H9 (cell line): Measurements from ENCODE around the gene MCCC1. TPM values are rescaled to one million over a fixed set of nuclear protein-coding genes. Genes with fewer than 3 reads are reported as not detected.

Source experiments
- DNase-seq: peaks from one replicate; pipeline ENCODE4 v3.0.0-alpha.2; 2017
- H2AFZ ChIP-seq: one replicate; pipeline ENCODE4 v1.6.1; 2013; ENCODE audit warnings: mild to moderate bottlenecking, low read length, control low read depth, moderate library complexity
- H2AK5ac ChIP-seq: 2 replicates; pipeline ENCODE4 v1.6.1; 2013; ENCODE audit warnings: low read length, control low read depth, mixed read lengths; ENCODE audit not compliant: insufficient read length
- H2BK120ac ChIP-seq: one replicate; pipeline ENCODE4 v1.6.1; 2013; ENCODE audit warnings: low read depth, mild to moderate bottlenecking, low read length, control low read depth, inconsistent platforms; ENCODE audit not compliant: poor library complexity, severe bottlenecking
- H2BK12ac ChIP-seq: 2 replicates; pipeline ENCODE4 v1.6.1; 2013; ENCODE audit warnings: low read length, control low read depth, mixed read lengths, low read depth; ENCODE audit not compliant: insufficient read length
- H2BK15ac ChIP-seq: 2 replicates; pipeline ENCODE4 v1.6.1; 2013; ENCODE audit warnings: low read depth, low read length, control low read depth
- H2BK20ac ChIP-seq: one replicate; pipeline ENCODE4 v1.6.1; 2013; ENCODE audit warnings: low read depth, mild to moderate bottlenecking, low read length, control low read depth, inconsistent platforms; ENCODE audit not compliant: poor library complexity, severe bottlenecking
- H2BK5ac ChIP-seq: 2 replicates; pipeline ENCODE4 v1.6.1; 2013; ENCODE audit warnings: low read length, control low read depth, mixed read lengths; ENCODE audit not compliant: insufficient read length
- H3K14ac ChIP-seq: 2 replicates; pipeline ENCODE4 v1.6.1; 2013; ENCODE audit warnings: low read length, control low read depth; ENCODE audit not compliant: insufficient read depth
- H3K18ac ChIP-seq: 2 replicates; pipeline ENCODE4 v1.6.1; 2013; ENCODE audit warnings: low read depth, mild to moderate bottlenecking, mixed read lengths, low read length, control low read depth; ENCODE audit not compliant: insufficient read length
- H3K23ac ChIP-seq: 2 replicates; pipeline ENCODE4 v1.6.1; 2013; ENCODE audit warnings: low read length, control low read depth, mixed read lengths, low read depth; ENCODE audit not compliant: insufficient read length
- H3K23me2 ChIP-seq: 2 replicates; pipeline ENCODE4 v1.6.1; 2013; ENCODE audit warnings: low read depth, mild to moderate bottlenecking, mixed read lengths, low read length, control low read depth; ENCODE audit not compliant: insufficient read length, poor library complexity, severe bottlenecking
- H3K27ac ChIP-seq: 2 replicates; pipeline ENCODE4 v1.5.1; 2013; ENCODE audit warnings: low read length, control low read depth, mixed read lengths, low read depth; ENCODE audit not compliant: insufficient read length
- H3K27me3 ChIP-seq: 2 replicates; pipeline ENCODE4 v1.6.1; 2013; ENCODE audit warnings: low read length, control low read depth, inconsistent platforms; ENCODE audit not compliant: insufficient read depth
- H3K4ac ChIP-seq: 2 replicates; pipeline ENCODE4 v1.6.1; 2013; ENCODE audit warnings: low read depth, mild to moderate bottlenecking, control low read depth, inconsistent platforms, low read length, moderate library complexity
- H3K4me1 ChIP-seq: 2 replicates; pipeline ENCODE4 v1.6.1; 2013; ENCODE audit warnings: low read length, control low read depth, inconsistent platforms; ENCODE audit not compliant: insufficient read depth
- H3K4me2 ChIP-seq: 2 replicates; pipeline ENCODE4 v1.6.1; 2013; ENCODE audit warnings: low read length, control low read depth, mixed read lengths; ENCODE audit not compliant: insufficient read length, insufficient read depth
- H3K56ac ChIP-seq: 2 replicates; pipeline ENCODE4 v1.6.1; 2013; ENCODE audit warnings: low read depth, mild to moderate bottlenecking, mixed read lengths, low read length, control low read depth; ENCODE audit not compliant: insufficient read length
- H3K79me1 ChIP-seq: 2 replicates; pipeline ENCODE4 v1.6.1; 2013; ENCODE audit warnings: low read depth, mild to moderate bottlenecking, moderate library complexity, low read length, control low read depth, inconsistent platforms; ENCODE audit not compliant: insufficient read depth, poor library complexity, severe bottlenecking
- H3K79me2 ChIP-seq: 2 replicates; pipeline ENCODE4 v1.6.1; 2013; ENCODE audit warnings: low read length, control low read depth, inconsistent platforms; ENCODE audit not compliant: insufficient read depth
- H3K9ac ChIP-seq: 2 replicates; pipeline ENCODE4 v1.6.1; 2013; ENCODE audit warnings: low read length, control low read depth, mixed read lengths; ENCODE audit not compliant: insufficient read length; ENCODE audit errors: extremely low read depth
- H3K9me3 ChIP-seq: one replicate; pipeline ENCODE4 v1.6.1; 2013; ENCODE audit warnings: low read depth, low read length, inconsistent platforms; ENCODE audit not compliant: control insufficient read depth
- H3T11ph ChIP-seq: one replicate; pipeline ENCODE4 v1.6.1; 2013; ENCODE audit warnings: mild to moderate bottlenecking, low read length, control low read depth, inconsistent platforms
- H4K20me1 ChIP-seq: one replicate; pipeline ENCODE4 v1.6.1; 2013; ENCODE audit not compliant: control insufficient read depth, insufficient read length, insufficient read depth
- H4K5ac ChIP-seq: 2 replicates; pipeline ENCODE4 v1.6.1; 2013; ENCODE audit warnings: low read depth, mild to moderate bottlenecking, mixed read lengths, low read length, control low read depth; ENCODE audit not compliant: insufficient read length
- H4K8ac ChIP-seq: replicated peaks from 2 replicates; pipeline ENCODE4 v1.6.1; 2013; ENCODE audit warnings: low read length, control low read depth, mixed read lengths, low read depth; ENCODE audit not compliant: insufficient read length
- H4K91ac ChIP-seq: 2 replicates; pipeline ENCODE4 v1.6.1; 2013; ENCODE audit warnings: low read depth, mild to moderate bottlenecking, moderate library complexity, mixed read lengths, low read length, control low read depth; ENCODE audit not compliant: insufficient read length
- H3K27ac Mint-ChIP-seq, 3 experiments: 2 replicates in 2 of 3; 3 replicates in 1 of 3; pipeline ENCODE4 v1.8.0; 2020 to 2021; ENCODE audit warnings: mixed read lengths in 3 of 3, mild to moderate bottlenecking in 1 of 3, moderate library complexity in 1 of 3
- H3K27me3 Mint-ChIP-seq: 2 replicates; pipeline ENCODE4 v1.8.0; 2021; ENCODE audit warnings: low read depth, mild to moderate bottlenecking, moderate library complexity, mixed read lengths
- H3K36me3 Mint-ChIP-seq, 3 experiments: 2 replicates in 2 of 3; 3 replicates in 1 of 3; pipeline ENCODE4 v1.8.0; 2020 to 2021; ENCODE audit warnings: low read depth in 3 of 3, mixed read lengths in 3 of 3; ENCODE audit not compliant: insufficient read depth in 1 of 3
- H3K4me1 Mint-ChIP-seq, 2 experiments: 2 replicates each; pipeline ENCODE4 v1.8.0; 2020; ENCODE audit warnings: mixed read lengths in 2 of 2
- H3K4me3 Mint-ChIP-seq, 2 experiments: 2 replicates in 1 of 2; 3 replicates in 1 of 2; pipeline ENCODE4 v1.8.0; 2020 to 2021; ENCODE audit warnings: mild to moderate bottlenecking in 2 of 2, mixed read lengths in 2 of 2, moderate library complexity in 1 of 2
- H3K9me3 Mint-ChIP-seq, 2 experiments: 2 replicates in 1 of 2; 3 replicates in 1 of 2; pipeline ENCODE4 v1.8.0; 2020; ENCODE audit warnings: mild to moderate bottlenecking in 2 of 2, mixed read lengths in 2 of 2, moderate library complexity in 1 of 2
- WGBS: extraction: QIAGEN DNeasy Blood & Tissue Kit; methylation state at CpG from one replicate; pipeline ENCODE4 v1.1.7; 2013; ENCODE audit warnings: missing lambda C conversion rate, low lambda C conversion rate, mixed read lengths; ENCODE audit not compliant: insufficient read length; ENCODE audit errors: extremely low coverage; 5-methylcytosine and 5-hydroxymethylcytosine counted together
- total RNA-seq: library from RNA; stranded (reverse); gene quantifications from 2 replicates; pipeline ENCODE4 v1.2.1, GENCODE V29; 2021
- TF ChIP-seq, protein P1 (sequence below): fragments of 200-600 bp; sonication (generic); conservative IDR thresholded peaks from 3 replicates; pipeline ENCODE4 v1.8.0; 2021; ENCODE audit warnings: antibody characterized with exemption, mild to moderate bottlenecking

MCCC1 gene
- total RNA-seq, 1 experiment from 2014 or later: 18.3 TPM

GRCh38 chr3:182978387-182978786 lies 120.9 kb downstream of the MCCC1 start:
- H3K23ac ChIP-seq: no peak overlapping the region
- Mint-ChIP-seq H3K9me3 (no peaks in the 10 kb centered on the region), H3K27ac (peak overlapping the region in 1 of 3 experiments; percentile 78; a peak in 1 of 7 replicates), H3K4me1 (peaks cover 29 to 36% of the 10 kb centered on the region in 2 experiments), H3K36me3 (no peaks in the 10 kb centered on the region), H3K27me3 (no peaks in the 10 kb centered on the region), H3K4me3 (peak overlapping the region; percentile 92 to 94; a peak in 4 of 5 replicates)
- peaks cover 15% of the 10 kb centered on the region; the same call in 1 of the 2 replicates for H3K79me2 ChIP-seq
- no peak overlapping the region for H2AK5ac ChIP-seq
- H3K27me3 ChIP-seq: no peaks in the 10 kb centered on the region
- no peaks in the 10 kb centered on the region for H3K9me3 ChIP-seq
- no peak overlapping the region for H2BK120ac ChIP-seq
- no peak overlapping the region for H4K91ac ChIP-seq
- no peak overlapping the region for H2BK20ac ChIP-seq
- no peak overlapping the region for H3T11ph ChIP-seq
- H3K4me2 ChIP-seq: peak overlapping the region; percentile 65
- no peak overlapping the region for H4K5ac ChIP-seq
- H3K9ac ChIP-seq: no peak overlapping the region
- H2AFZ ChIP-seq: no peak overlapping the region
- no peak overlapping the region; the same call in 1 of the 2 replicates for H3K14ac ChIP-seq
- H2BK5ac ChIP-seq: no peak overlapping the region
- no CpG with 5 or more reads among the region's 5 CpGs for WGBS
- H3K27ac ChIP-seq: no peak overlapping the region
- H3K18ac ChIP-seq: no peak overlapping the region
- H3K4me1 ChIP-seq: peaks cover 4% of the 10 kb centered on the region; the same call in 1 of the 2 replicates
- no peaks in the 10 kb centered on the region for H4K20me1 ChIP-seq
- H2BK12ac ChIP-seq: no peak overlapping the region
- H3K79me1 ChIP-seq: no peaks in the 10 kb centered on the region
- H3K4ac ChIP-seq: no peak overlapping the region
- H2BK15ac ChIP-seq: no peak overlapping the region
- H4K8ac ChIP-seq: no peak overlapping the region
- no peaks in the 10 kb centered on the region for H3K23me2 ChIP-seq
- TF ChIP-seq, protein P1, sequence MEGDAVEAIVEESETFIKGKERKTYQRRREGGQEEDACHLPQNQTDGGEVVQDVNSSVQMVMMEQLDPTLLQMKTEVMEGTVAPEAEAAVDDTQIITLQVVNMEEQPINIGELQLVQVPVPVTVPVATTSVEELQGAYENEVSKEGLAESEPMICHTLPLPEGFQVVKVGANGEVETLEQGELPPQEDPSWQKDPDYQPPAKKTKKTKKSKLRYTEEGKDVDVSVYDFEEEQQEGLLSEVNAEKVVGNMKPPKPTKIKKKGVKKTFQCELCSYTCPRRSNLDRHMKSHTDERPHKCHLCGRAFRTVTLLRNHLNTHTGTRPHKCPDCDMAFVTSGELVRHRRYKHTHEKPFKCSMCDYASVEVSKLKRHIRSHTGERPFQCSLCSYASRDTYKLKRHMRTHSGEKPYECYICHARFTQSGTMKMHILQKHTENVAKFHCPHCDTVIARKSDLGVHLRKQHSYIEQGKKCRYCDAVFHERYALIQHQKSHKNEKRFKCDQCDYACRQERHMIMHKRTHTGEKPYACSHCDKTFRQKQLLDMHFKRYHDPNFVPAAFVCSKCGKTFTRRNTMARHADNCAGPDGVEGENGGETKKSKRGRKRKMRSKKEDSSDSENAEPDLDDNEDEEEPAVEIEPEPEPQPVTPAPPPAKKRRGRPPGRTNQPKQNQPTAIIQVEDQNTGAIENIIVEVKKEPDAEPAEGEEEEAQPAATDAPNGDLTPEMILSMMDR: no peak
- DNase-seq: no peak
- no peak overlapping the region for H3K56ac ChIP-seq
